Measurements from ENCODE around the gene ZNF185.

ZNF185 gene

DNA sequence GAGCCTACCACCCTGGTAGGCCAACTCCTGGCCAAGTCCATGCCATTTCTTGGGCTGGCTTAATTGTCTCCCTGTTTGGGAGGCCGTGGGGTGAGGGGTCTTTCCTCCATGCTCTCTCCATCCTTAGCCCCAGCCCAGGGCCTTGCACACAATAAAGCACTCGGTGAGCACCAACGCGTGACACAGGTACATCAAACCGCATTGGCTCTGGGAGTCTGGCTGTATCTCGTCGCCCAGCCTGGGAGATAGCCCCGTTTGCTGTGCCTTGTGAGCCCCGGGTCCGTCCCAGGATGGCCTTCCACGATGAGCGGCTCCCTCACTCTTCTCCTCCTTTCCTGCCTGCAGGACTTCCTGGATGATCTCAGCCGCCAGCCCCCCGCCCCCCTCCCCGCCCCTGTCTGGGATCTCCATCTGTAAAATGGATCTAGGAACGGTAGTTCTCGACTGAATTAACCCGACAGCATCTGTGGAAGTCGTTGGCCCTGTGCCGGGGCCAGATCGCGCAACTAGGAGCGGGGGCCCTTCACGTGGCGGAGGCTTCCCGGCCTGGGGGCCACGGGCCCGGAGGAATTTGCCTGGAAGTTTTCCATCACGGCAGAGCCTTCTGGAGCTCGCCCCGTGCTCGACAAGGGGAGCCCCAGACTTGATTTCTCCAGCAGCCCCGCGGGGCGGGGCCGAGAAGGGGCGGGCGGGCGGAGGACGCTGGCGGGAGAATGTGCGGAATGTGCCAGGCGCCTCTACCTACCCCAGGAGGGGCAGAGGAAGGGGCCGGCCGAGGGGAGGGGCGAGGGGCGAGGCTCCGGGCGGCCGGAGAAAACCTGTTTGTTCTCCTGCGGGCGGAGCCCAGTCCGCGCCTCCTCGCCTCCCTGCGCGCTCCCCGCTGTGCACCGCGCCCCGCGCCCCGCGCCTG, at the start of gene ZNF185:
ZNF185 (plus strand) TSS at position 846 of the 910 bp plus-strand sequence. CDS start 16,423 bp downstream, outside the sequence.
- no peak for DNase-seq (ENCODE audit: low read depth, low spot score)

DNA sequence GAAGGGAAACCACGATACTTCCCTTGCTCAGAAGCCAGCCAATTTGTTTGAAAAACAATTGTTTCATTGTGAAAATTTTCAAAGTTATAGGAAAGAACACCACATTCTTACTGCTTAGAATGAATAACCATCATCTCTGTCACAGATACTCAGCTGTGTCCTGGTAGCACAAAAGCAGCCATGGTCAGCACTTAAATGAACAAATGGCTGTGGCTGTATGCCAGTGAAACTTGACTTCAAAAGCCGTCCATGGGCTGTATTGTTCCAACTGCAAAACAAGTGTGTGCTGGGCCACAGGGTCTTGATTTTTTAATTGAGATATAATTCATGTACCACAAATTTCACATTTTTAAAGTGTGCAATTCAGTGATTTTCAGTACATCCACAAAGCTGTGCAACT, 47.4 kb upstream of the ZNF185 start:
- no peak for DNase-seq (ENCODE audit: low read depth, low spot score)

DNA sequence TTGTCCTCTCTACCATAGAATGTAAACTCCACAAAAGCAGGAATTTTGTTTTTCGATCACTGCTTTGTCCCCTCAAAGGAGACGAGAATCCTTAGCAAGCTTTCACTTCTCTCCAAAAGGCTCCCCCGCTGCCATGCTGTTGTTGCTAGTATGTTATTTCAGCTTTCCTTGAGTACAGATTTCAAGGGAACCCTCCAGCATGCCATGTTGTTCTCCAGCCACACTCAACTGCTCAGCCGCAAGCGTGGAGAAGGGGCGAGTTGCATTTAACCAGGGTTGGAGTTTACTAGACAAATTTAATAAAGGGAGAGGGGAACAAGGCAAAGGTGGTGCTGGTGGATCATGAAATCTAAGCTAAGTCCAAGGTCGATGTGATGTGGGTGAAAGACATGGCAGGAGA, 43.9 kb upstream of the ZNF185 start:
- DNase-seq (ENCODE audit: low read depth, low spot score) = no peak

DNA sequence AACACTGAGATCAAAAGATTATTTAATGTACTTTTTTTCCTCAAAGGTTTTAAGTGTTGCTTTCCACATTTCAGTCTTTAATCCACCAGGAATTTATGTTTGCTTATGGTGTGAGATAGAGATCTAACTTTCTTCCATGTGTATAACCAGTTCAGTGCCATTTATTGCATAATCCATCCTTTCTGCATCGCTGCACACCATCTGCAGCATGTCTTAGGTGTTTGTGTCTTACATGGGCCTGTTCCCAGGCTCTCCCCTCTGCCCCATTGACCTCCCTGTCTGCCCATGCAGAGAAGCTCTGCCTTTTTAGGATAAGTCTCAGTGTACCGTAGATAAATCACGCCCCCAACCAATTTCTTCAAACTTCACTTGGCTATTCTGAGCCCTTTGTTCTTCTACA, 36.8 kb upstream of the ZNF185 start:
- DNase-seq (ENCODE audit: low read depth, low spot score) = no peak

DNA sequence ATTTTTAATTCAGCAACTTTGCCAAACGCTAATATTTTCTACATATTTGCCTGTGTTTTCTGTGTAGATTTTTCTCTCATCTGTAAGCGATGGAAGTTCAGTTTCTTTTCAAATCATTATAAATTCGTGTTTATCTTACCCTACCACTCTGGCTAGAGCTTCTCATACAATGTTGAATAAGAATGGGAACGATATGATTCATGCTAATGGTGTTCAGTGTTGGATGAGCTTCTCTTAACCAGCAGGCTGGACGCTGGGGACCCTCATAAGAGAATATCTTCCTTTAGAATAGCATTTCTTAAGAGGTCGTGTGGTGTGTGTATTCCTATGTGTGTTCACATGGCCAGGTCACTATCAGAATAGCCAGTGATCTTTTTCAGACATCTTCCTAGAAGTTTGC, 36.0 kb upstream of the ZNF185 start:
- DNase-seq (ENCODE audit: low read depth, low spot score) = no peak

DNA sequence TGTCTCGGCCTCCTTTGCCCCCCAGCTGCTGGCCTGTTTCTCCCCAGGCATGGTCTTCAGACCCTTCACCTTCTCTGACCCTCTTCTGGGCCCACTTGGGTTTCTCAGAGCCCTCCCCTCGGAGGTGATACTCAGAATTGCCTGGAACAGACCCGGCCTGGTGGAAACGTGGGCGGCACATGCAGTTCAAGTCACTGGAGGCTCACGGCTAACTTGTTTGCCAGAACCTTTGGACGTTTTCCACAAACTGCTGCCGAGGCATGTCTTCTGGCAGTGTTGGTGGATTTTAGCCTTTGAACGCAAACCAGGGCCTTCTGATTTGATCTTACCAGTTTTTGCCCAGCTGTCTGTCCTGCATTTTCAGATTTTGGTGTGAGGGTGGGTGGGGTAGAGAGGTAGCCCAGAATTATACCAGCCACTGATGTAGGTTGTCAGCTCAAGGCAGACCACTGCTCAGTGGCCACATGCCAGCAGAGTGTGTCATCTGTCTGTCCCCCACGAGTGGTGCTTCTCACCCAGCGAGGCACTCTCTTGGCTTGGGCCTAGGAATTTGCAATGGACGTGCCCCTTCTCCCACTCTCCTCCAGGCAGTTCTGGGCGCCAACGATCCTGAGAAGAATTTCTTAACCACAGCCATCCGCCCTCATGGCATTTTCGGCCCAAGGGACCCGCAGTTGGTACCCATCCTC, 32.5 kb upstream of the ZNF185 start:
- DNase-seq (ENCODE audit: low read depth, low spot score) = no peak

DNA sequence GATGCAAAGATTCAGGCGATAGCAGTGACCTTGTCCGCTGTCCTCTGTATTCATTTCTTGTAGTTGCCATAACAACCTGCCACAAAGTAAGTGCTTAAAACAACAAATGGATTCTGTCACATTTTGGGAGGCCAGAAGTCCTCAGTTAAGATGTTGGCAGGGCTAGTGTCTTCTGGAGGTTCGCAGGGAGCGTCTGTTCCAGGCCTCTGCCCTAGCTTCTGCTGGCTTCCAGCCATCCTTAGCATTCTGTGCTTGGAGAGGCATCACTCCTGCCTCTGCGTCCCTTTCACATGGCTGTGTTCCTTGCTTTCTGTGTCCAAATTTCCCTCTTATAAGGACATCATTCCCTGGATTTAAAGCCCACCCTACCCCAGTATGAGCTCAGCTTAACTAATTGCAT, 31.5 kb upstream of the ZNF185 start:
- DNase-seq (ENCODE audit: low read depth, low spot score) = no peak

DNA sequence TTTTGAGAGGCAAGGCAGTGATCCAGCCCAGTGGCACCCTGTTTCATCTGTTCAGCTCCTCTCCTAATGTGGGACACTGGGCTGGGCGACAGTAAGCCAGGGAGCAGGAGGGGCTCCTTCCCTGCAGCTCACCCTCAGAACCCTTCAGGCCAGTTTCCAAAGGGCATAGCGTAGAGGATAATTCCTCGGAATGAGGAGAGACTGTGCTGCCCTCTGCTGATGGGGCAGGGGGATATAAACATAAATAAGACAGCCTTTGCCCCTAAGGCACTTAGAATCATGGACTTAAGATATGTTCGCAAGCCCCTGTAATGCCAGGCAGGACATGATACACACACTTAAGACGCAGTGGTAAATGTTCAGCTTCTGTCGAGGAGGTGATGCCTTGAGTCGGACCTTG, 27.9 kb upstream of the ZNF185 start:
- DNase-seq (ENCODE audit: low read depth, low spot score) = no peak

DNA sequence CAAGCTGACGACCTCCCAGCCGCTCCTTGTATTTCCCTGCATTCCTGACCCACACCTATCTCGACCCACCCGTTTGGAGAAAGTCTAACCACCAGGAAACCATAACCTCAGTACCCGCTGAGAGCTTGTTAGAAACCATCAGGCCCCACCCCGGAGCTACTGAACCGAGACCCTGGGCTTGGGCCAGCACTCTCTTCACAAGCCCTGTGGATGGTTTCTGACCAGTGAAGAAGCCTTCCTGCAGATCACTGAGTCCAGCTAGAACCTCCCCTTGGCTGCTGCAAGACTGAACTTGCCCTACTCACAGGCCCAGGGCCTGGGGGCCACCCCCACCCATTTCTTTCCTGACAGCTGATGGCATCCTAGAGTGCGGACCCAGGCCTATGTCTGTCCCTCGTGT, 26.6 kb upstream of the ZNF185 start:
- no peak for DNase-seq (ENCODE audit: low read depth, low spot score)

DNA sequence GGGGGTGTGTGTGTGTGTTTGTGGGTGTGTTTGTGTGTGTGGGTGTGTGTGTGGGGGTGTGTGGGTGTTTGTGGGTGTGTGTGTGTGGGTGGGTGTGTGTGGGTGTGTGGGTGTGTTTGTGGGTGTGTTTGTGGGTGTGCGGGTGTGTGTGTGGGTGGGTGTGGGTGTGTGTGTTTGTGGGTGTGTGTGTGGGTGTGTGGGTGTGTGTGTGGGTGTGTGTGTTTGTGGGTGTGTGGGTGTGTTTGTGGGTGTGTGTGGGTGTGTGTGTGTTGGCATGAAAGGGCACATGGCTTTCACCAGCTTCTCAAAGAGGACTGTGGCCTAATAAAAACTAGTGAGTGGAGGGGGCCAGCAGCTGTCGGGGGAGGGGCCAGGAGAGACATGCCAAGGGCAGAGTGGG, 25.3 kb upstream of the ZNF185 start:
- no peak for DNase-seq (ENCODE audit: low read depth, low spot score)

DNA sequence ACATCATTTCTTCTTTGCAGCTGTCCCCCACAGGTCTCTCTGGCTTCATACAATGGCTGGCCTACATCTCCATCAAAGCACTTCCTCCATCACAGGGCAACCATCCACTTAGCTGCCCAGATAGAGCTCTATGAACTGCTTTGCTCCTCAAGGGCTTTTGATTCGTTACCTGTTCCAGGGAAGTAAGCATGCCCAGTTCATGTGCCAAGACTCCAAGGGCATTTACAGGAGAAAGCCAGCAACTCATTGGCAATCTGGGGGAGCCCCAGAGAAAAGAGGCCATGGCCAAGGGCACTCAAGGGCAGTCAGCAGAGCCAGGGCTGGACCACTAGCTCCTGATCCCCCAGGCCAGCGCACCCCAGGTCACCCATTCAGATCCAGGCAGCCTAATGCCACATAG, 24.5 kb upstream of the ZNF185 start:
- no peak for DNase-seq (ENCODE audit: low read depth, low spot score)

DNA sequence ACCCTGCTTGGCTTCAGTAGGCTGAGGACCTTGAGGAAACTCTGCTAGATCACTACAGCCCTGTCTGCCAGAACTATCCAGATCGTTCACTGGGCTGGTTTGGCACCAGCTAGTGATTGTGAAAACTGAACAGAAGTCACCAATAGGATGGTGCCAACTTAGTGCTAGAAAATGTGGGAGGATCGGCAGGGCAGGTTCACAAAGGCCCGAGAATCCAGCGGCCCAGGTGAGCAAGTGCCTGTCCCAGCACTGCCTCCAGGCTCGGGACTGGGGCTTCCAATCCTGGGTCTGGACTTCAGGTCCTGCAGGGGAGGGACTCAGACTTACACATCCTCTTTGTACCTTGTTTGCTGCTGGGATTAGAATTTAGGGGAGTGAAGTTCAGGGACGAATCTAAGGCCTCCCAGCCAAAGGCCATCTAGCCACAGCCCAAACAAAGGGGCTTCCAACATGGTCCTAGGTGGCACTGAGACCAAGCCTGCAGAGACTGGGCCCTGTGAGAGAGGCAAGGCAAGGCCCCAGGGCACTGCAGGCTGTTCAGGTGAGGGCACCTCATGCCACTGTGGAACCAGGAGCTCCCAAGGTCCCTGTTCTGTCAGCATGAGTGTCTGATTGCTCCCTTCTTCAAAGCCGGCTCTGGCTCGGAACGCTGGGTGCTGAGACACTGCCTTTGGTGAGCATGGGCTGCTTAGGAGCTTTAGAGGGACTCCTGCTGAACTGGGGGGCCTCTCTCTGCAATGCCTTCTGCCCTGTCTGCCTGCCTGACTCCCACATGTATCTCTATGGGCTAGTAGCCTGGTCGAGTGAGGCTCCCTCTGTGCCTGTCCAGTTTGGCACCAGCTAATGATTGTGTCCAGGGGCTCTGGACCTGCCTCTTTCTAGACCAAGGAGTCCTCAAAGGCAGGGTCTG, 20.7 kb upstream of the ZNF185 start:
- no peak for DNase-seq (ENCODE audit: low read depth, low spot score)

DNA sequence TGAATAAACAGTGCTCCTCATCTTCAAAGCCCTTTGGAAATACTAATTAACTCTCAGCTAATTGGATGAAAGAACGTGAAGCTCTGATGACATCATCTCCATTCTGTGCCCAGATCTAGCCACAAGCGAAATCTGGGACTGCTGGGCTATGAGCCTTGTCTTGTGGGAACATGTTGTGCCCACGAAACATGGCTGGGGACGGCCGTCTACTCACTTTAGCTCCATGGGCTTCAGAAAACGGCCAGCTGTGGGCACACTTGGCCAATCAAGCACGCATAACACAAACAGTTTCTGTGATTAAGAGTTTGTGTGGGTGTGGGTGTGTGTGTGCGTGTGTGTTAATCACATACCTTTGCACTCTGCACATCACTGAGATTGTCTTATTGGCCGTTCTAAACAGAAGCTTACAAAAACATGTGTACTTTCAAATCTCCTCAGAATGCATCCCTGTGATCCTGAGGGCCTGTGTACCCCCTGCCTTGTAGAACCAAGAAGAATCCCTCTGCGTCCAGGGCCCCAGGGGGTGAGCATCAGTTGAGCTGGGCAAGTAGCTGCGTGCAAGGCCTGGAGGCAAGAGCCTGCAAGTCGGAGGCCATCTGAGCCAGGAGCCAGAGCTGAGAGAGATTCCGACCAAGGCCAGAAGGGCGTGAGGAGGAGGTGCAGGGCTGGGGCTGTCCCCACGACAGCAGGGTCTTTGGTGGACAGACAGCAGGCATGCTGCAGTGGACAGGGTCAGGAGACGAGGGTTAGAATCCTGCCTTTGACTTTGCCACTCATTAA, 18.7 kb upstream of the ZNF185 start:
- no peak for DNase-seq (ENCODE audit: low read depth, low spot score)

DNA sequence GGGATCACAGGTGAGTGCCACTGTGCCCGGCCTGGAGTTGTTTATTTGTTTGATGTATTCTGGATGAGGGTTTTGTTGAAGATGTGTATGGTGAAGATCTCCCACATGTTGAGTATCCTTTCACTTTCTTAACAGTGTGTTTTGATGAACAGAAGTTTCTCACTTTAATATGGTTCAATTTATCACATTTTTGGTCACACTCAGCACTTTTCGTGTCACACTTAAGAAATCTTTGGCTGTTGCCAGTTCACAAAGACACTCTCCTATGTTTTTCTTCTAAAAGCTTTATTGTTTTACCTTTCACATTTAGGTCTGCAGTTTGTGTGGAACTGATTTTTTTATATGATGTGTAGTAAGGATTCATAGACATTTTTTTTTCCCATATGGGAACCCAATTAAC, 16.6 kb upstream of the ZNF185 start:
- DNase-seq (ENCODE audit: low read depth, low spot score) = no peak

DNA sequence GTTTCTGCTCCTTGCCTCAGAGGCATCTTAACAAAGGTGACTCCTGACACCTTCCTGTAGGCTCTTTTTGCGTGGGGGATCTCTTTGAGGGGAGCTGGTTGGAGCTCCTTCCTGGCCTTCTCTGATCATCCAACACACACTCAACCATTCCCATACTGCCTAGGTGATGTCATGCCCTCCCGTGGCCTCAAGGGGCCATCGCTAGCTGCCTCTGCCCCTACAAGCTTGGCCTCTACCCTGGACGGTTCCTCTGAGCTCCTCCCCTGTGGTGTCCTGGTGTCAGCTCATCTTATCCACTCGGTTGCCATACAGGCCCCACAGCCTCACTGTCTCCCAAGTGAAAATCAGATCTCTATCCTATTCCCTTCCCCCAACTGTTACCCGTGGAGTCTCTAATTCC, 13.7 kb upstream of the ZNF185 start:
- DNase-seq (ENCODE audit: low read depth, low spot score) = no peak

DNA sequence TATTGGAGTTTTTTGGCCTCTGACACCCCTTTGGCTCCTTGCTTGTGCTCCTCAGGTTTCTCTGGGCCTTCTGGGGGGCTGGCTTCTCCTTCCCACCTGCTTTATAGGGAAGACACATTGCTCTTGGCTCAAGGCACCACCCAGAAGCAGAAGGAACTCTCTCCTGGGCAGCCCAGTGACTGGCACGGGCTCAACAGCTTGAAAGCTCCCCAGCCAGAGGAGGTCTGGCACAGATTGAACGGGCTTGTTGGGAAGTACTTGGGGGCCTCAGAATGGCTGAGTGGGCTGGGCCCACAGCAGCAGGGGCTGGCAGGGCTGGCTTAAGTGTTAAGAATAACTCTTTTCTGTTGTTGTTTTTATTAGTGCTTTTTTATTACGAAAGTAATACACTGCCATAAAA, 11.2 kb upstream of the ZNF185 start:
- no peak for DNase-seq (ENCODE audit: low read depth, low spot score)

DNA sequence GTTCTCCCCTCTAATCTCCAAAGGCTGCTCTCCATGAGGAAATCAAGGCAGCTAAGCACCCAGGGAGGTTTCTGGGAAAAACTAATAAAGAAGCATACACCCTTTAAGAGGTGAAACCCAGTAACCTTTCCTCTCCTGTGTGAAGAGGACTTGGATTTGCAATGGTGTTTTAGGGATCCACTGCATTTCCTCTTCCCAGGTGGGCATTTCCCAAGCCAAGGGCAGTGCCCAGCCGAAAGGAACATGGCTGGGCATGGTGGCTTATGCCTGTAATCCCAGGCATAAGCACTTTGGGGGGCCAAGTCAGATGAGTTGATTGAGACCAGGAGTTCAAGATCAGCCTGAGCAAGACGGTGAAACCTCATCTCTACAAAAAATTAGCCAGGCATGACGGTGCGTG, 5.4 kb upstream of the ZNF185 start:
- DNase-seq (ENCODE audit: low read depth, low spot score) = no peak

DNA sequence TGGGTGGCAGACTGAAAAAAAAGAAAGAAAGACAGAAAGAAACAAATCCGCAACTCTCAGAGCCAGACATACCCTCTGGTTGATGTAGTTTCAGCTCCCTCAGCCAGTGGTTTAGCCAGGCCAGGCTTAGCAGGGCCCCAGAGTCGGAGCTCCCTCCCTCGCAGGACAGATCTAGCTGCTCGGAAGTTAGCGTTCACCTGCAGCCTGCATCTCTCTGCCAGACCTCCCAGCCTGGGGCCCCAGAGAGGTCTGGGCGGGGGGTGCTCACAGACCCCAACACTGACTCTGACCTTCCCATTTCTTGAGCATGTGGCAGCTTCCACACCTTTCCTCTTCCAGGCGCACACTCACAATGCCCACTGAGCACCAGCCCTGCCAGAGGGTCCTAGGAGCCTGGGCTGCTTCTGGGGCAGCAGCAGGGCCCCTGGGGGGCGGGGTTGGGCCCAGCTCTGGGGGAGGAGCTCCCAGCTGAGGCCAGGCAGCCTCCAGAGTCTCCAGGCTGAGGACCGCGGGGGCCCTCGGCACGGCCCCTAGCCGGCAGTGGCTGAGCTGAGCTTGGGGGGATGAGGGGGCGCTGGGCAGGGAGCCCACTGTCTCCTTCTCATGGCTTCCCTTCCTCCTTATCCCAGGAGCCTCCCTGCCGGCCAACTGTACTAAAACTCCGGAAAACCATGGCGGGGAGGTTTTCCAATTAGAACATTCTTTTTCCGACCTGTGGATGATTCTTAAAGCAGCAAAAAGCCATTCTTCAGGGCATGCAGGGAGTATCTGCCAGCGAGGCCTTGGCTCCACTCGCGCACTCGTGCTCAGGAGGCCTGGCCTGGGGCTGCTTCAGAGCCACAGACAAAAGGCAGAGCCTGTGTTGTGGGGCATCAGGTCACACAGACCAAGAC, 4.6 kb upstream of the ZNF185 start:
- no peak for DNase-seq (ENCODE audit: low read depth, low spot score)

DNA sequence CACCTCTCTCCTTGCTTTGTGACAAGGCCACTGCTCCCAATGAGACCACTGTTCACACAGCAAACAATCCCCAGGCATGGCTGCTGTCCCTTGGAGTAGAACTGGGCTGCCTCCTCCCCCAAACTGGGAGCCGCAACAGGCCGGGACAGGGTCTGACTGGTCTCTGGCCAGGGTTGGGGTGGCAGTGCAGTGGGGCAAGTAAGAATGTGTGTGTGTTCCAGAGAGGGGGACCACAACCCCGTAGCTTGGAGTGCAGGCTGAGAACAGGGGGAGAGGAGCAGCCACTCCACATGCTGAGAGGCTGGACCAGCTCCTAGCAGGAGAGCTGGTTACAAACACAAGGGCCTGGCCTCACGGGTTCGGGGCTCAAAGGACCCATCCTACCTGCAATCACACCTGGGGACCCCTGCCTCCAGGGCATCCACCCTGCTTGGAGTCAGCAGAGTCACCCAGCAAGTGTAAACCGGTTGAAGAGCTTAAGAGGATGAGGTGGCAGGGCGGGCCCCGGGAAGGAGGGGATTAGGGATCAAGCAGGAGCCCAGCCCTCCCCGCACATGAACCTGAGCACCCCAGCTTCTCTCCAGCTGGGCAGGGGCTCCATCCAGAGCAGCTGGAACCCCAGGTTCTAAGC, 3.8 kb upstream of the ZNF185 start:
- no peak for DNase-seq (ENCODE audit: low read depth, low spot score)

DNA sequence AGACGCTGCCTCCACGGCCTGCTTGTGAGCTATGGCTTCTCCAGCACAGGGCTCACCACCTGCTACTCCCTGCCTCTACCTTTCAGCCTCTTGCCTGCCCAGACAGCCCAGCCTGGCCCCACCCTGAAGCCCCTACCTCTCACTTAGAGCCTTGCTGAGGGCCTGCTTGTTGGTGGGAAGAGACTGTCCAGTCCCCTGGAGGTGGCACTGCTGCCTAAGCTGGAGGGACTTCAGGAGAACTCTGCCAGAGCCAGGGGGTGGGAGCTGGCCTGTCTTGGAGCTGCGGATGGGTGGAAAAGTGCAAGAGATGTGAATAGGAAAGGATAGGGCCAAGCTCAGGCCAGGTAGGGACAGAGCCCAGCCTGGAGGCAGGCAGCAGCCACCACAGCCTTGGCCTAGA, 2.7 kb upstream of the ZNF185 start:
- no peak for DNase-seq (ENCODE audit: low read depth, low spot score)
